H1 (cell line): ENCODE results near the gene PRAF2.

Source experiments
- CTCF ChIP-seq, 3 experiments: IDR thresholded peaks; 1 replicate in 2 of 3; 2 replicates in 1 of 3; pipeline versions ENCODE4 v1.5.1 to v1.6.1; 2011; ENCODE audit warnings: low read length in 3 of 3, mild to moderate bottlenecking in 3 of 3, inconsistent platforms in 2 of 3, low read depth in 1 of 3, moderate library complexity in 1 of 3; ENCODE audit not compliant: insufficient read depth in 1 of 3; ENCODE audit errors: control extremely low read depth in 1 of 3
- JUND ChIP-seq: IDR thresholded peaks from 2 replicates; pipeline ENCODE4 v1.6.1; 2011; ENCODE audit warnings: mild to moderate bottlenecking, improper control_type of control experiment, low read length
- KDM4A ChIP-seq: IDR thresholded peaks from one replicate; pipeline ENCODE4 v1.7.1; 2012; ENCODE audit warnings: low read depth, mild to moderate bottlenecking, moderate library complexity, low read length, inconsistent platforms; ENCODE audit not compliant: severe bottlenecking
- POLR2A ChIP-seq, 2 experiments: IDR thresholded peaks; 1 replicate in 1 of 2; 2 replicates in 1 of 2; pipeline ENCODE4 v1.6.1; 2011; ENCODE audit warnings: low read depth in 2 of 2, low read length in 2 of 2, mild to moderate bottlenecking in 2 of 2; ENCODE audit errors: control extremely low read depth in 1 of 2
- POLR2AphosphoS5 ChIP-seq: IDR thresholded peaks from 2 replicates; pipeline ENCODE4 v1.6.1; 2011; ENCODE audit warnings: low read depth, low read length
- SUZ12 ChIP-seq: fragments of 200-600 bp; sonication (generic); IDR thresholded peaks from 2 replicates; pipeline ENCODE4 v1.6.1; 2012; ENCODE audit warnings: mild to moderate bottlenecking, inconsistent platforms, low read length, moderate library complexity, mixed read lengths

- TF ChIP-seq POLR2A (IDR thresholded peaks at IDR 0.05; ENCODE audit: control extremely low read depth in 1 of 2, low read depth in 2 of 2, low read length in 2 of 2) (no peak), SUZ12 (no peak), KDM4A (no peak), CTCF (IDR thresholded peaks at IDR 0.05; ENCODE audit: control extremely low read depth in 1 of 3, insufficient read depth in 1 of 3, low read depth in 1 of 3, low read length in 3 of 3) (no peak), POLR2AphosphoS5 (no peak), JUND (peak; percentile 68)
Measured at GRCh38 chrX:49059681-49060085, 14.1 kb downstream of the PRAF2 start.
